ENCODE data around the gene TFB2M. TPM values are rescaled to one million over a fixed set of nuclear protein-coding genes. Genes with fewer than 3 reads are reported as not detected.
"Not testable (repeated sequence)": the region's sequence is repeated elsewhere in the genome, so short reads cannot be mapped to it uniquely, and the experiment has no call there.

Gene TFB2M
- total RNA-seq, 1 experiment from 2014 or later: 27.7 TPM

DNA sequence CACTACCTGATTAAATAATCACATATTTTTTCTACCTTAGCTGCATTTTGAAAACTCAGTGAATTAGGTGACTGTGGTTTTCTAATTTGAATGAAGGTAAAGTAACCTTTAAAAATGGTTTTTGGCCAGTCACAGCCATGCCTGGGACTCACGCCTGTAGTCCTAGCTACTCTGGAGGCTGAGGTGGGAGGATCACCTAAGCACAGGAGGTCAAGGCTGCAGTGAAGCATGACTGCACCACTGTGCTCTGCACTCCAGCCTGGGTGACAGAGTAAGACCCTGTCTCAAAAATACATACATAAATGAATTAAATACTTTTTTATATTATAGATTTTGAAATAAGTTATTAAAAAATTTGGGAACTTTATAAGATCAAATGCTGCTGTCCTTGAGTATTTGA is 5.9 kb upstream of the TFB2M start:
- Histone ChIP-seq H4K91ac (ENCODE audit: insufficient read length, low read depth, low read length) (no peak overlapping the region), H3K27ac (ENCODE audit: insufficient read length, low read depth, low read length) (no peak overlapping the region), H2BK20ac (ENCODE audit: low read depth, low read length, poor library complexity, severe bottlenecking) (no peak overlapping the region), H4K5ac (ENCODE audit: insufficient read length, low read depth, low read length) (no peak overlapping the region), H3K4ac (ENCODE audit: low read depth, low read length) (no peak overlapping the region), H4K8ac (replicated peaks; ENCODE audit: insufficient read length, low read depth, low read length) (no peak overlapping the region), H3K79me1 (ENCODE audit: insufficient read depth, low read depth, low read length, poor library complexity, severe bottlenecking) (no peaks in the 10 kb centered on the region), H2AK5ac (ENCODE audit: insufficient read length, low read length) (no peak overlapping the region), H2BK12ac (ENCODE audit: insufficient read length, low read depth, low read length) (no peak overlapping the region), H3K56ac (ENCODE audit: insufficient read length, low read depth, low read length) (no peak overlapping the region), H2AFZ (ENCODE audit: low read length) (no peak overlapping the region), H3K9me3 (ENCODE audit: control insufficient read depth, low read depth, low read length) (no peaks in the 10 kb centered on the region), H3K4me1 (ENCODE audit: insufficient read depth, low read length) (no peaks in the 10 kb centered on the region), H3K23me2 (ENCODE audit: insufficient read length, low read depth, low read length, poor library complexity, severe bottlenecking) (no peaks in the 10 kb centered on the region), H3T11ph (ENCODE audit: low read length) (no peak overlapping the region), H3K79me2 (ENCODE audit: insufficient read depth, low read length) (peaks cover 5% of the 10 kb centered on the region; the same call in 1 of the 2 replicates), H3K4me2 (ENCODE audit: insufficient read depth, insufficient read length, low read length) (no peak overlapping the region), H3K23ac (ENCODE audit: insufficient read length, low read depth, low read length) (no peak overlapping the region), H3K27me3 (ENCODE audit: insufficient read depth, low read length) (no peaks in the 10 kb centered on the region), H2BK120ac (ENCODE audit: low read depth, low read length, poor library complexity, severe bottlenecking) (no peak overlapping the region), H3K9ac (ENCODE audit: extremely low read depth, insufficient read length, low read length) (no peak overlapping the region), H3K14ac (ENCODE audit: insufficient read depth, low read length) (no peak overlapping the region), H2BK5ac (ENCODE audit: insufficient read length, low read length) (no peak overlapping the region), H3K18ac (ENCODE audit: insufficient read length, low read depth, low read length) (no peak overlapping the region), H2BK15ac (ENCODE audit: low read depth, low read length) (no peak overlapping the region), H4K20me1 (ENCODE audit: control insufficient read depth, insufficient read depth, insufficient read length) (no peaks in the 10 kb centered on the region)
- TF ChIP-seq CTCF (conservative IDR thresholded peaks at IDR 0.05): no peak
- no CpG with 5 or more reads among the region's 1 CpG for WGBS (ENCODE audit: extremely low coverage, insufficient read length, low lambda C conversion rate)
- DNase-seq: no peak
- no peaks in the 10 kb centered on the region for H3K9me3 Mint-ChIP-seq
- no peak overlapping the region for H3K4me3 Mint-ChIP-seq
- H3K27me3 Mint-ChIP-seq (ENCODE audit: low read depth): no peaks in the 10 kb centered on the region
- no peaks in the 10 kb centered on the region for H3K36me3 Mint-ChIP-seq (ENCODE audit: insufficient read depth in 1 of 3, low read depth in 3 of 3)
- H3K27ac Mint-ChIP-seq: no peak overlapping the region
- H3K4me1 Mint-ChIP-seq: peaks cover 7% of the 10 kb centered on the region in 2 experiments

- not testable (repeated sequence) for H2BK20ac ChIP-seq (ENCODE audit: low read depth, low read length, poor library complexity, severe bottlenecking); H2BK5ac ChIP-seq (ENCODE audit: insufficient read length, low read length); H3K9me3 Mint-ChIP-seq; H3K27ac ChIP-seq (ENCODE audit: insufficient read length, low read depth, low read length); H3K27me3 ChIP-seq (ENCODE audit: insufficient read depth, low read length); H3K4me2 ChIP-seq (ENCODE audit: insufficient read depth, insufficient read length, low read length); H3K27ac Mint-ChIP-seq; H3K23me2 ChIP-seq (ENCODE audit: insufficient read length, low read depth, low read length, poor library complexity, severe bottlenecking); DNase-seq; H3K4me1 ChIP-seq (ENCODE audit: insufficient read depth, low read length); H3K9ac ChIP-seq (ENCODE audit: extremely low read depth, insufficient read length, low read length); H3K14ac ChIP-seq (ENCODE audit: insufficient read depth, low read length); H3K79me1 ChIP-seq (ENCODE audit: insufficient read depth, low read depth, low read length, poor library complexity, severe bottlenecking); H2BK120ac ChIP-seq (ENCODE audit: low read depth, low read length, poor library complexity, severe bottlenecking); H3K79me2 ChIP-seq (ENCODE audit: insufficient read depth, low read length); H2BK12ac ChIP-seq (ENCODE audit: insufficient read length, low read depth, low read length); H3T11ph ChIP-seq (ENCODE audit: low read length); H3K56ac ChIP-seq (ENCODE audit: insufficient read length, low read depth, low read length); H3K23ac ChIP-seq (ENCODE audit: insufficient read length, low read depth, low read length); H2AFZ ChIP-seq (ENCODE audit: low read length); H4K91ac ChIP-seq (ENCODE audit: insufficient read length, low read depth, low read length); H3K36me3 Mint-ChIP-seq (ENCODE audit: insufficient read depth in 1 of 3, low read depth in 3 of 3); H4K5ac ChIP-seq (ENCODE audit: insufficient read length, low read depth, low read length); H3K4me1 Mint-ChIP-seq; H3K27me3 Mint-ChIP-seq (ENCODE audit: low read depth); H3K4me3 Mint-ChIP-seq; H3K4ac ChIP-seq (ENCODE audit: low read depth, low read length); H2BK15ac ChIP-seq (ENCODE audit: low read depth, low read length); H3K9me3 ChIP-seq (ENCODE audit: control insufficient read depth, low read depth, low read length); H3K18ac ChIP-seq (ENCODE audit: insufficient read length, low read depth, low read length); H4K8ac ChIP-seq (replicated peaks; ENCODE audit: insufficient read length, low read depth, low read length); H2AK5ac ChIP-seq (ENCODE audit: insufficient read length, low read length); H4K20me1 ChIP-seq (ENCODE audit: control insufficient read depth, insufficient read depth, insufficient read length)
- no CpG with 5 or more reads among the region's 4 CpGs for WGBS (ENCODE audit: extremely low coverage, insufficient read length, low lambda C conversion rate)
These were observed 5.2 kb upstream of the TFB2M start for GRCh38 chr1:246571309-246571708.

Data from H9 (cell line).